K562 (cell line): ENCODE measurements around the gene POLR2M. TPM values are rescaled to one million over a fixed set of nuclear protein-coding genes. Genes with fewer than 3 reads are reported as not detected.

ENCODE experiments used
- ATF4 ChIP-seq: fragments of 450-650 bp; formaldehyde crosslinking; IDR thresholded peaks from 2 replicates; pipeline ENCODE4 v1.4.0; 2022; ENCODE audit warnings: mild to moderate bottlenecking, moderate library complexity
- CBX2 ChIP-seq: fragments of 200-600 bp; sonication (generic); IDR thresholded peaks from one replicate; pipeline ENCODE4 v1.6.1; 2012; ENCODE audit warnings: mild to moderate bottlenecking, low read length, inconsistent platforms; ENCODE audit not compliant: insufficient read depth, poor library complexity, severe bottlenecking
- CEBPB ChIP-seq: fragments of 450-650 bp; IDR thresholded peaks from 2 replicates; pipeline ENCODE4 v1.6.1; 2016; ENCODE audit warnings: missing genetic modification characterization, missing compliant biosample characterization
- CHD4 ChIP-seq: fragments of 200-600 bp; sonication (generic); IDR thresholded peaks from 3 replicates; pipeline ENCODE4 v1.6.1; 2012; ENCODE audit warnings: low read depth, mild to moderate bottlenecking, mixed read lengths, low read length, inconsistent platforms; ENCODE audit not compliant: insufficient read depth, insufficient replicate concordance, poor library complexity, severe bottlenecking
- CTCFL ChIP-seq: IDR thresholded peaks from 2 replicates; pipeline ENCODE4 v1.6.1; 2011; ENCODE audit warnings: borderline replicate concordance, low read depth, mild to moderate bottlenecking, moderate library complexity, low read length; ENCODE audit not compliant: insufficient read depth, poor library complexity, severe bottlenecking
- CXXC5 ChIP-seq: fragments of 250-450 bp; sonication (Bioruptor Pico); IDR thresholded peaks from 2 replicates; pipeline ENCODE4 v1.8.0; 2022; ENCODE audit warnings: inconsistent platforms, mild to moderate bottlenecking, moderate library complexity
- DPF2 ChIP-seq: fragments of 450-650 bp; IDR thresholded peaks from 2 replicates; pipeline ENCODE4 v1.6.1; 2016
- HNRNPLL ChIP-seq: fragments of 200-400 bp; formaldehyde crosslinking; IDR thresholded peaks from 2 replicates; pipeline ENCODE4 v1.6.1; 2017; ENCODE audit warnings: low read length, low read depth, mild to moderate bottlenecking; ENCODE audit not compliant: poor library complexity, severe bottlenecking
- PBX2 ChIP-seq, 2 experiments: IDR thresholded peaks in 1 of 2; conservative IDR thresholded peaks in 1 of 2; 2 replicates each; pipeline ENCODE4 v1.6.1; 2016; ENCODE audit warnings: low read depth in 2 of 2, mild to moderate bottlenecking in 1 of 2, missing compliant biosample characterization in 1 of 2, missing genetic modification characterization in 1 of 2, moderate library complexity in 1 of 2
- RBM34 ChIP-seq: fragments of 200-400 bp; formaldehyde crosslinking; IDR thresholded peaks from 2 replicates; pipeline ENCODE4 v1.6.1; 2018; ENCODE audit warnings: low read length, borderline replicate concordance; ENCODE audit not compliant: insufficient read depth
- RNF219 ChIP-seq: fragments of 250-450 bp; sonication (Bioruptor Pico); IDR thresholded peaks from 2 replicates; pipeline ENCODE4 v1.5.0; 2022; ENCODE audit warnings: mild to moderate bottlenecking
- RUNX1 ChIP-seq: sonication (generic); IDR thresholded peaks from 2 replicates; pipeline ENCODE4 v1.6.1; 2016; ENCODE audit warnings: antibody characterized with exemption, low read depth
- STAT5B ChIP-seq: fragments of 250-450 bp; sonication (Bioruptor Pico); IDR thresholded peaks from 2 replicates; pipeline ENCODE4 v1.8.0; 2021; ENCODE audit warnings: mild to moderate bottlenecking, inconsistent platforms
- TCF3 ChIP-seq: sonication (generic); formaldehyde crosslinking; IDR thresholded peaks from 2 replicates; pipeline ENCODE4 v1.4.0; 2020; ENCODE audit warnings: mild to moderate bottlenecking, missing genetic modification reagents
- ZKSCAN8 ChIP-seq: fragments of 200-800 bp; sonication (Bioruptor generic); IDR thresholded peaks from 2 replicates; pipeline ENCODE4 v1.6.1; 2016; ENCODE audit warnings: missing genetic modification characterization, missing compliant biosample characterization
- ZNF134 ChIP-seq: fragments of 250-450 bp; sonication (Bioruptor Pico); conservative IDR thresholded peaks from 2 replicates; pipeline ENCODE4 v1.4.0; 2020
- ZNF146 ChIP-seq: IDR thresholded peaks from one replicate; pipeline ENCODE4 v1.6.1; 2018; ENCODE audit warnings: missing compliant biosample characterization; ENCODE audit not compliant: unreplicated experiment
- ZNF583 ChIP-seq: fragments of 250-450 bp; sonication (Bioruptor Pico); IDR thresholded peaks from 2 replicates; pipeline ENCODE4 v1.4.0; 2020
- polyA plus RNA-seq, 8 experiments: library from polyadenylated mRNA; depleted of rRNA in 4 of 8; stranded (reverse) in 5 of 8; unstranded in 3 of 8; fragments of >200 nt; fragmentation: Nextera tagmentation in 2 of 8; fragmentation: Illumina TruSeq in 1 of 8; extraction: Ambion mirVana in 2 of 8; extraction: Trizol in 1 of 8; gene quantifications; 2 replicates each; pipeline versions ENCODE4 v1.2.1 to v1.2.3, GENCODE V29; 2011 to 2014; ENCODE audit warnings: inconsistent platforms in 1 of 8, missing spikeins in 1 of 8
- total RNA-seq, 7 experiments: library from RNA; depleted of rRNA in 6 of 7; stranded (reverse); fragments of >200 nt in 6 of 7; fragmentation: Illumina TruSeq in 2 of 7; extraction: Trizol in 2 of 7; gene quantifications; 2 replicates each; pipeline versions ENCODE4 v1.2.1 to v1.2.3, GENCODE V29; 2011 to 2021; ENCODE audit warnings: low replicate concordance in 1 of 7

The POLR2M gene
- total and polyA plus RNA-seq, 9 of the 15 experiments (the other 6 are each of a cell fraction or from before 2014, with no cell fraction given) = 9.2 to 1,050 (median 43.0) TPM

GRCh38 chr15:57706405-57707209, at the start of gene POLR2M (continued):
- TF ChIP-seq CTCFL (no peak), HNRNPLL (peak; percentile 99), ATF4 (CRISPR knock-in tag) (no peak), DPF2 (peak; percentile 41; the same call in 1 of the 2 replicates), ZNF146 (CRISPR knock-in tag) (no peak), TCF3 (CRISPR knock-in tag) (no peak), CXXC5 (peak; percentile 97), STAT5B (CRISPR knock-in tag) (no peak), RBM34 (no peak), CEBPB (tag) (peak; percentile 82), PBX2 (CRISPR knock-in tag; IDR thresholded peaks at IDR 0.05; ENCODE audit: low read depth) (no peak), PBX2 (tag; conservative IDR thresholded peaks at IDR 0.05; ENCODE audit: low read depth) (peak; percentile 39; the same call in 1 of the 2 replicates), CBX2 (no peak), ZNF583 (no peak), RNF219 (CRISPR knock-in tag) (no peak), CHD4 (peak; percentile 32), RUNX1 (no peak), ZNF134 (CRISPR knock-in tag) (no peak; the same call in 1 of the 2 replicates), ZKSCAN8 (CRISPR knock-in tag) (no peak)
